CD4-positive, alpha-beta memory T cell (primary cell): ENCODE data around the gene TIMM44. TPM values are rescaled to one million over a fixed set of nuclear protein-coding genes. Genes with fewer than 3 reads are reported as not detected.

Experiments used
- polyA plus RNA-seq, 2 donors: library from polyadenylated mRNA; unstranded; fragments of 300-500 nt; fragmentation: Illumina TruSeq; gene quantifications; one replicate each; pipeline ENCODE4 v1.2.3, GENCODE V29; 2021
- total RNA-seq, 2 experiments: library from RNA; stranded (reverse); gene quantifications; one replicate each; pipeline ENCODE4 v1.2.3, GENCODE V29; 2021

The TIMM44 gene
- total and polyA plus RNA-seq, 4 experiments from 2014 or later = 11.6 to 71.9 (median 43.5) TPM

Other genes starting within 250 kb of the TIMM44 start
- not detected for gene FCER2, start 241.5 kb downstream of the TIMM44 start, total RNA-seq
- gene FCER2, start 241.5 kb downstream of the TIMM44 start, polyA plus RNA-seq = under 1 TPM in 1 of 2 donors, not detected in 1; 0.93 TPM
- gene CLEC4G, start 211.6 kb downstream of the TIMM44 start, total RNA-seq = not detected
- gene CLEC4G, start 211.6 kb downstream of the TIMM44 start, polyA plus RNA-seq = not detected
- under 1 TPM; 0.17 to 0.28 TPM for gene CD209, start 196.1 kb downstream of the TIMM44 start, total RNA-seq
- gene CD209, start 196.1 kb downstream of the TIMM44 start, polyA plus RNA-seq = not detected
- gene CLEC4M, start 180.4 kb downstream of the TIMM44 start, total RNA-seq = not detected
- gene CLEC4M, start 180.4 kb downstream of the TIMM44 start, polyA plus RNA-seq = not detected
- 10 to 100 TPM; 11.9 to 14.1 TPM for gene EVI5L, start 113.4 kb downstream of the TIMM44 start, total RNA-seq
- 1 to 10 TPM; 1.1 to 2.8 TPM for gene EVI5L, start 113.4 kb downstream of the TIMM44 start, polyA plus RNA-seq
- under 1 TPM; 0.29 to 0.36 TPM for gene PRR36, start 69.3 kb downstream of the TIMM44 start, total RNA-seq
- gene PRR36, start 69.3 kb downstream of the TIMM44 start, polyA plus RNA-seq = under 1 TPM in 1 of 2 donors, not detected in 1; 0.06 TPM
- not detected for gene LRRC8E, start 55.2 kb downstream of the TIMM44 start, total RNA-seq
- not detected for gene LRRC8E, start 55.2 kb downstream of the TIMM44 start, polyA plus RNA-seq
- 10 to 100 TPM; 59.7 to 62.5 TPM for gene MAP2K7, start 39.8 kb downstream of the TIMM44 start, total RNA-seq
- gene MAP2K7, start 39.8 kb downstream of the TIMM44 start, polyA plus RNA-seq = 1 to 10 TPM in 1 of 2 donors, under 1 TPM in 1; 0.57 to 2.5 TPM
- gene TGFBR3L, start 28.8 kb downstream of the TIMM44 start, total RNA-seq = under 1 TPM; 0.93 to 1.00 TPM
- not detected for gene TGFBR3L, start 28.8 kb downstream of the TIMM44 start, polyA plus RNA-seq
- gene SNAPC2, start 23.3 kb downstream of the TIMM44 start, total RNA-seq = 10 to 100 TPM; 16.3 to 18.9 TPM
- 10 to 100 TPM in 1 of 2 donors, 1 to 10 TPM in 1; 9.0 to 22.1 TPM for gene SNAPC2, start 23.3 kb downstream of the TIMM44 start, polyA plus RNA-seq
- gene CTXN1, start 17.5 kb downstream of the TIMM44 start, total RNA-seq = not detected
- gene CTXN1, start 17.5 kb downstream of the TIMM44 start, polyA plus RNA-seq = not detected
- 10 to 100 TPM; 54.2 to 54.7 TPM for gene ELAVL1, start 62.0 kb upstream of the TIMM44 start, total RNA-seq
- 10 to 100 TPM; 56.2 to 57.8 TPM for gene ELAVL1, start 62.0 kb upstream of the TIMM44 start, polyA plus RNA-seq
- gene CCL25, start 109.1 kb upstream of the TIMM44 start, total RNA-seq = not detected
- gene CCL25, start 109.1 kb upstream of the TIMM44 start, polyA plus RNA-seq = not detected
- not detected for gene FBN3, start 205.9 kb upstream of the TIMM44 start, total RNA-seq
- gene FBN3, start 205.9 kb upstream of the TIMM44 start, polyA plus RNA-seq = not detected